Smooth muscle cell (in vitro differentiated cells): ENCODE data around the gene NSMCE1. TPM values are rescaled to one million over a fixed set of nuclear protein-coding genes. Genes with fewer than 3 reads are reported as not detected.
"Not testable (repeated sequence)": the region's sequence is repeated elsewhere in the genome, so short reads cannot be mapped to it uniquely, and the experiment has no call there.

ENCODE experiments used
- DNase-seq: peaks from one replicate; lab custom pipeline; 2025; ENCODE audit not compliant: unreplicated experiment; lab: John Stamatoyannopoulos, UW
- H2AFZ ChIP-seq: fragments of 200-600 bp; sonication (generic); 2 replicates; pipeline ENCODE4 v1.6.0; 2016; ENCODE audit warnings: antibody characterized with exemption, low read depth, mild to moderate bottlenecking
- H3F3A ChIP-seq: fragments of 200-600 bp; sonication (generic); 2 replicates; pipeline ENCODE4 v1.6.0; 2017; ENCODE audit warnings: antibody characterized with exemption, low read depth
- H3K27ac ChIP-seq: fragments of 200-600 bp; sonication (generic); 2 replicates; pipeline ENCODE4 v1.5.1; 2016; ENCODE audit warnings: low read depth, mild to moderate bottlenecking
- H3K27me3 ChIP-seq: fragments of 200-600 bp; sonication (generic); 2 replicates; pipeline ENCODE4 v1.6.1; 2016; ENCODE audit warnings: low read depth, mild to moderate bottlenecking
- H3K36me3 ChIP-seq: fragments of 200-600 bp; sonication (generic); 2 replicates; pipeline ENCODE4 v1.5.1; 2016; ENCODE audit warnings: low read depth
- H3K4me1 ChIP-seq: fragments of 200-600 bp; sonication (generic); 2 replicates; pipeline ENCODE4 v1.5.1; 2016; ENCODE audit warnings: low read depth
- H3K4me2 ChIP-seq: fragments of 200-600 bp; sonication (generic); 2 replicates; pipeline ENCODE4 v1.6.0; 2016; ENCODE audit warnings: mild to moderate bottlenecking
- H3K4me3 ChIP-seq: fragments of 200-600 bp; sonication (generic); 2 replicates; pipeline ENCODE4 v1.5.1; 2016; ENCODE audit warnings: mild to moderate bottlenecking
- H3K79me2 ChIP-seq: fragments of 200-600 bp; sonication (generic); 2 replicates; pipeline ENCODE4 v1.6.0; 2016; ENCODE audit warnings: low read depth, mild to moderate bottlenecking
- H3K9ac ChIP-seq: fragments of 200-600 bp; sonication (generic); 2 replicates; pipeline ENCODE4 v1.6.0; 2016; ENCODE audit warnings: low read depth
- H3K9me3 ChIP-seq: fragments of 200-600 bp; sonication (generic); replicated peaks from 2 replicates; pipeline ENCODE4 v1.5.1; 2016; ENCODE audit warnings: low read depth
- H4K20me1 ChIP-seq: fragments of 200-600 bp; sonication (generic); 2 replicates; pipeline ENCODE4 v1.6.0; 2016; ENCODE audit warnings: low read depth
- CTCF ChIP-seq: fragments of 200-600 bp; sonication (generic); IDR thresholded peaks from 2 replicates; pipeline ENCODE4 v1.5.1; 2017; ENCODE audit warnings: borderline replicate concordance, mild to moderate bottlenecking, antibody characterized with exemption; ENCODE audit not compliant: insufficient read depth, poor library complexity, severe bottlenecking
- WGBS: methylation state at CpG from one replicate; pipeline ENCODE4 v1.1.7; 2016; ENCODE audit warnings: low lambda C conversion rate; 5-methylcytosine and 5-hydroxymethylcytosine counted together
- polyA plus RNA-seq: library from polyadenylated mRNA; unstranded; fragments of >200 nt; fragmentation: Nextera tagmentation; extraction: Ambion mirVana; gene quantifications from 2 replicates; pipeline ENCODE4 v1.2.1, GENCODE V29; 2016
- total RNA-seq: library from RNA; depleted of rRNA; stranded (reverse); fragments of >200 nt; gene quantifications from 2 replicates; pipeline ENCODE4 v1.2.3, GENCODE V29; 2014

The NSMCE1 gene
- total and polyA plus RNA-seq, 2 experiments from 2014 or later = 36.9 to 59.1 TPM

GRCh38 chr16:27254262-27254811 lies 14.2 kb downstream of the NSMCE1 start:
- H4K20me1 ChIP-seq = no peaks in the 10 kb centered on the region
- H3K36me3 ChIP-seq = no peaks in the 10 kb centered on the region
- peak overlapping the region; percentile 52 for H3K4me2 ChIP-seq
- H3K79me2 ChIP-seq = no peaks in the 10 kb centered on the region
- peaks cover 10% of the 10 kb centered on the region for H3K4me1 ChIP-seq
- 94% methylated on average over 3 of the region's 3 CpGs for WGBS
- H2AFZ ChIP-seq = no peak overlapping the region
- peak overlapping the region; percentile 76 for H3K27ac ChIP-seq
- H3K9ac ChIP-seq = no peak overlapping the region
- TF ChIP-seq CTCF = no peak
- DNase-seq = no peak
- no peaks in the 10 kb centered on the region for H3F3A ChIP-seq
- H3K9me3 ChIP-seq = no peaks in the 10 kb centered on the region
- no peaks in the 10 kb centered on the region for H3K27me3 ChIP-seq
- no peak overlapping the region for H3K4me3 ChIP-seq

DNA sequence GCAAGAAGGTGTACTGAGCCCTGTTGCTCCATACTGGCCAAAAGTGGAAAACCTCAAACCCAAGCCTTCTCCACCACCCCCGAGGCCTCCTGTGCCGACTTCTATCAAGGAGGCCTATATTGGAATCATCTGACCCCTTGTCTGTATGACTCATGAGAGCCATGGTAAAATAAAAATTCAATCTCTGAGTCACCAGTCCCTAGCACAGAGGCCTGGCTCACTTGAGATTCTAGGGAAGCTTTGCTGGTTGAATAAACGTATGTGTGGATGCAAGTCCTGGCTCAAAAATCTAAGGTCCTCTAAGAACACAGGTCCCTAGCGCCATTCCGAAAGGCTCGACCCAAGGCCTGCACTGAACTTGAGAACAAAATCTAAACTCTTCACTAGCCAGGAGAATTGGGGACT lies 15.0 kb downstream of the NSMCE1 start:
- Histone ChIP-seq H3K36me3 (no peaks in the 10 kb centered on the region), H3F3A (no peaks in the 10 kb centered on the region), H4K20me1 (no peaks in the 10 kb centered on the region), H3K9ac (no peak overlapping the region), H3K27me3 (no peaks in the 10 kb centered on the region), H3K9me3 (no peaks in the 10 kb centered on the region), H3K79me2 (no peaks in the 10 kb centered on the region), H3K4me3 (no peak overlapping the region), H2AFZ (no peak overlapping the region), H3K4me1 (peaks cover 10% of the 10 kb centered on the region), H3K4me2 (peak overlapping the region; percentile 52), H3K27ac (peak overlapping the region; percentile 76)
- DNase-seq = no peak
- WGBS = 61% methylated on average over 6 of the region's 6 CpGs
- no peak for TF ChIP-seq CTCF

GRCh38 chr16:27252206-27252585 lies 16.4 kb downstream of the NSMCE1 start:
- Histone ChIP-seq H3K4me1 (peaks cover 10% of the 10 kb centered on the region), H3K4me3 (no peak overlapping the region), H2AFZ (no peak overlapping the region), H3K79me2 (no peaks in the 10 kb centered on the region), H3F3A (no peaks in the 10 kb centered on the region), H3K4me2 (no peak overlapping the region), H3K9me3 (no peaks in the 10 kb centered on the region), H3K36me3 (no peaks in the 10 kb centered on the region), H3K27me3 (no peaks in the 10 kb centered on the region), H4K20me1 (no peaks in the 10 kb centered on the region), H3K27ac (no peak overlapping the region), H3K9ac (no peak overlapping the region)
- no peak for TF ChIP-seq CTCF
- DNase-seq = no peak
- WGBS = over 99% methylated on average over 6 of the region's 6 CpGs

DNA sequence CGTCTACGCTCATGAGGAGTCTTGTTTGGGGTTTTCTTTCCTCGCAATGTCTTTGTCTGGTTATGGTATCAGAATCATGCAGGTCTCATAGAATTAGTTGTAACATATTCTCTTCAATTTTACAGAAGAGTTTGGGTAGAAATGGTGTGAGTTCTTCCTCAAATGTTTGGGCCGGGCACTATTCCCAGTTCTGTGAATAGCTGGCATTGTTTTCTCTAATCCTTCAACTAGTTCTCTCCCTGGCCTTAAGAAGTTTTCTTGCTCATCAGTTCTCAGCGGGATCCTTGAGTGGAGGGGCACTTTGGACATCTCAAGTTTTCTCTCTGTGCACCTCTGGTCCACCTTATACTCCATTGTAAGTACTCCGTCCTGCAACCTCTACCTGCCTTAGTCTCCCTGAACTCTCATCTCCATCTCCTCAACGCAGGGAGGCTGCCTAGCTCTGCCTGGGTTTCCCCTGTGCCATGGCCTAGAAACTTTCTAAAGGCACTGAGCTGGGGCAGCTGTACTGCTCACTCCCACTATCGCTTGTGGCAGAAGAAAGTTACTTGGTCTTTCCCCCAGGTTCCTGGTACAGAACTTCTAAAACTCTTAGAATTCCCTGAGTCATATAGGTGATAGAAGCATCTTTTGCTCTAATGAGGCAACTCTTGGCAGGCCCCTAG lies 16.9 kb downstream of the NSMCE1 start:
- no peak overlapping the region for H3K4me2 ChIP-seq
- DNase-seq = no peak
- 96% methylated on average over 8 of the region's 8 CpGs for WGBS

GRCh38 chr16:27248886-27249285 lies 19.7 kb downstream of the NSMCE1 start:
- not testable (repeated sequence) for H3K4me3 ChIP-seq, H3F3A ChIP-seq, H3K9ac ChIP-seq, H3K27ac ChIP-seq, H3K36me3 ChIP-seq, H3K4me1 ChIP-seq, H2AFZ ChIP-seq, H3K9me3 ChIP-seq, H3K27me3 ChIP-seq, DNase-seq, H3K79me2 ChIP-seq, H4K20me1 ChIP-seq, H3K4me2 ChIP-seq
- WGBS = over 99% methylated on average over 4 of the region's 4 CpGs

More for the DNA sequence above, 16.9 kb downstream of the NSMCE1 start:
- H3K27ac ChIP-seq = no peak overlapping the region
- H3K4me3 ChIP-seq = no peak overlapping the region
- H2AFZ ChIP-seq = no peak overlapping the region
- H4K20me1 ChIP-seq = no peaks in the 10 kb centered on the region
- H3F3A ChIP-seq = no peaks in the 10 kb centered on the region
- TF ChIP-seq CTCF = no peak
- no peaks in the 10 kb centered on the region for H3K36me3 ChIP-seq
- no peaks in the 10 kb centered on the region for H3K9me3 ChIP-seq
- peaks cover 10% of the 10 kb centered on the region for H3K4me1 ChIP-seq
- H3K27me3 ChIP-seq = no peaks in the 10 kb centered on the region
- H3K9ac ChIP-seq = no peak overlapping the region
- no peaks in the 10 kb centered on the region for H3K79me2 ChIP-seq
